ENCODE data around the gene OTOG. TPM values are rescaled to one million over a fixed set of nuclear protein-coding genes. Genes with fewer than 3 reads are reported as not detected.

Gene OTOG
- total and polyA plus RNA-seq, 2 of the 8 experiments (the other 6 are each of a cell fraction or from before 2014, with no cell fraction given) = 0.41 to 1.5 TPM

- no peaks in the 10 kb centered on the region for H4K20me1 ChIP-seq (replicated peaks in 1 of 2; ENCODE audit: control insufficient read depth in 1 of 2, insufficient read depth in 2 of 2, low read length in 2 of 2)
- no peaks in the 10 kb centered on the region for H3K79me2 ChIP-seq (ENCODE audit: control insufficient read depth in 1 of 2, insufficient read depth in 2 of 2, low read length in 2 of 2)
- WGBS, 2 experiments (ENCODE audit: extremely low coverage in 1 of 2, insufficient coverage in 1 of 2, insufficient read length in 1 of 2, insufficient replicate concordance in 2 of 2, low coverage in 1 of 2, low lambda C conversion rate in 2 of 2, missing lambda C conversion rate in 1 of 2) = 89% methylated on average over 9 of the region's 9 CpGs; no CpG with 5 or more reads in 1 of the 2 experiments
- H3K27me3 ChIP-seq (replicated peaks in 1 of 4; ENCODE audit: control insufficient read depth in 3 of 4, extremely low read depth in 1 of 4, insufficient read depth in 3 of 4, low read length in 3 of 4) = no peaks in the 10 kb centered on the region
- no peak overlapping the region for H3K14ac ChIP-seq (ENCODE audit: insufficient read length)
- no peak overlapping the region for H2BK120ac ChIP-seq (replicated peaks; ENCODE audit: low read depth, low read length)
- no peak for DNase-seq (ENCODE audit: low read depth in 1 of 2, low spot score in 2 of 2)
- H4K8ac ChIP-seq (ENCODE audit: extremely low read depth, insufficient read depth, low read length) = no peak overlapping the region
- no peak overlapping the region for H3K56ac ChIP-seq (replicated peaks; ENCODE audit: insufficient read length, low read depth, low read length)
- no peaks in the 10 kb centered on the region for H3K79me1 ChIP-seq (ENCODE audit: low read depth, low read length)
- no peak overlapping the region for H3K18ac ChIP-seq (ENCODE audit: extremely low read depth, low read length)
- H3K9me3 ChIP-seq (ENCODE audit: insufficient read depth in 2 of 2, low read depth in 1 of 2, low read length in 1 of 2) = no peaks in the 10 kb centered on the region
- no peak overlapping the region for H3K27ac ChIP-seq (ENCODE audit: low read depth, low read length)
- no peak for FAIRE-seq
- no peak overlapping the region for H2AFZ ChIP-seq (ENCODE audit: low read length)
- no peak overlapping the region for H3K4ac ChIP-seq (replicated peaks; ENCODE audit: insufficient read length, low read depth, low read length)
- no peak overlapping the region for H4K5ac ChIP-seq (ENCODE audit: insufficient read length, low read depth, low read length)
- no peak overlapping the region for H3K23ac ChIP-seq (ENCODE audit: insufficient read length)
- H2BK15ac ChIP-seq (ENCODE audit: low read length) = no peak overlapping the region
- no peak overlapping the region for H3K9ac ChIP-seq (replicated peaks in 1 of 4; ENCODE audit: extremely low read depth in 1 of 4, low read depth in 3 of 4, low read length in 3 of 4)
- no peak overlapping the region for H2AK5ac ChIP-seq (ENCODE audit: low read depth, low read length)
- H2BK12ac ChIP-seq (ENCODE audit: low read depth, low read length) = no peak overlapping the region
- no peak overlapping the region for H2BK20ac ChIP-seq (ENCODE audit: low read length)
- H3K4me1 ChIP-seq (replicated peaks in 1 of 4; ENCODE audit: control insufficient read depth in 3 of 4, insufficient read depth in 4 of 4, low read length in 3 of 4) = no peaks in the 10 kb centered on the region
- H4K91ac ChIP-seq (replicated peaks; ENCODE audit: insufficient read length, low read length) = no peak overlapping the region
- no peak overlapping the region; the same call in 1 of the 2 replicates for H2BK5ac ChIP-seq (ENCODE audit: low read depth, low read length)
- H3K4me3 ChIP-seq (ENCODE audit: extremely low read depth in 1 of 4, insufficient read depth in 2 of 4, low read depth in 3 of 4, low read length in 4 of 4) = no peak overlapping the region
- ChIA-PET POLR2A (ENCODE audit: partially characterized antibody) (no interaction called here), CTCF (ENCODE audit: partially characterized antibody) (interaction anchor here (0.7 to 9.4 kb wide), 4 partner anchors 9 to 420 kb away, joined by 3 to 98 read pairs (median 29); partner anchors contain the start of gene OTOG)
- H3K36me3 ChIP-seq (ENCODE audit: control insufficient read depth in 2 of 4, insufficient read depth in 4 of 4, low read length in 3 of 4) = no peaks in the 10 kb centered on the region
- H3K23me2 ChIP-seq (ENCODE audit: low read depth, low read length) = no peaks in the 10 kb centered on the region; the same call in 1 of the 2 replicates
- H3K4me2 ChIP-seq (ENCODE audit: insufficient read depth in 1 of 2, low read depth in 2 of 2, low read length in 2 of 2) = no peak overlapping the region
- TF ChIP-seq CTCF (IDR thresholded peaks at IDR 0.05; ENCODE audit: control extremely low read depth in 1 of 3, insufficient read depth in 1 of 3, low read depth in 1 of 3, low read length in 3 of 3) = no peak
- TF ChIP-seq JUN (IDR thresholded peaks at IDR 0.05; ENCODE audit: low read depth, low read length) = no peak
- no peak for TF ChIP-seq JUND (IDR thresholded peaks at IDR 0.05; ENCODE audit: low read length)
- no peak for TF ChIP-seq EZH2 (IDR thresholded peaks at IDR 0.05; ENCODE audit: low read depth, low read length, severe bottlenecking)
- no peak for TF ChIP-seq RNF2 (IDR thresholded peaks at IDR 0.05; ENCODE audit: borderline replicate concordance, low read depth, low read length, missing control alignments, poor library complexity, severe bottlenecking)
- TF ChIP-seq NRF1 (IDR thresholded peaks at IDR 0.05; ENCODE audit: low read depth, low read length) = no peak
- no peak for TF ChIP-seq BCL11A (IDR thresholded peaks at IDR 0.05; ENCODE audit: low read depth in 2 of 2, low read length in 2 of 2)
- TF ChIP-seq KDM4A (IDR thresholded peaks at IDR 0.05; ENCODE audit: low read depth, low read length, severe bottlenecking) = no peak
- no peak for TF ChIP-seq CTBP2 (IDR thresholded peaks at IDR 0.05; ENCODE audit: borderline replicate concordance, insufficient read depth, insufficient read length, low read length)
- TF ChIP-seq POLR2AphosphoS5 (IDR thresholded peaks at IDR 0.05; ENCODE audit: low read depth, low read length) = no peak
Measured at GRCh38 chr11:17558916-17559315, 11.9 kb downstream of the OTOG start.
